Amniotic stem cell (primary cell): ENCODE data around the gene GIPC3.

Experiments
- DNase-seq: peaks from one replicate; lab custom pipeline; 2025; lab: John Stamatoyannopoulos, UW

GIPC3 gene

GRCh38 chr19:3585301-3586126, at the start of gene GIPC3:
Gene GIPC3 (plus strand): TSS chr19:3585478. CDS start chr19:3585598, 120 bp downstream.
- no peak for DNase-seq

DNA sequence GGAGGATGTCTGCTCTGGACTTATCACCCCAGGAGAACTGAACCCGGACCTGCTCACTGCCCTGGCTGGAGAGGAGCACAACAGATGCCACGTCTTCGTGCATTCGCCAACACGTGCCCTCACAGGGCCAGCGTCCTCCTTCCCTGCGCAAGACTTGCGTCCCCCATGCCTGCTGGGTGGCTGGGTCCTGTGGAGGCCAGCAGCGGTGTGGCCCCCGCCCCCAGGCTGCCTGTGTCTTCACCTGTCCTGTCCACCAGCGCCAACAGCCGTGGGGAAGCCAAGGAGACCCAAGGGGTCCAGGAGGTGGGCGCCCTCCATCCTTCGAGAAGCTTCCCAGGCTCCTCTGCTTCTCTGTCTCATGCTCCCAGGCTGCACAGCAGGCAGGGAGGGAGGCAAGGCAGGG, 49.7 kb upstream of the GIPC3 start:
- DNase-seq = no peak

DNA sequence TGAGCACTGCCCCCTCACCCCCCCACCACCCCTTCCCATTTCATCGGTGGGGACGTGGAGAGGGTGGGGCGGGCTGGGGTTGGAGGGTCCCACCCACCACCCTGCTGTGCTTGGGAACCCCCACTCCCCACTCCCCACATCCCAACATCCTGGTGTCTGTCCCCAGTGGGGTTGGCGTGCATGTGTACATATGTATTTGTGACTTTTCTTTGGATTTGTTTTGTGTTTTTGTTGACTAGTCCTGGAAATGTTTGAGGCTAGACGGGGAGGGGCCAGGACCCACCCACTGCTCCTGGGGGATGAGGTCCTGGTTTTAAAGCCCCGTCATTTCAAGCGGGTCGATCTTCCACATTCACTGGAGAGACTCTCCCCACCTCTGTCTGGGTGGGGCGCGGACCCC, 49.3 kb upstream of the GIPC3 start:
- no peak for DNase-seq

DNA sequence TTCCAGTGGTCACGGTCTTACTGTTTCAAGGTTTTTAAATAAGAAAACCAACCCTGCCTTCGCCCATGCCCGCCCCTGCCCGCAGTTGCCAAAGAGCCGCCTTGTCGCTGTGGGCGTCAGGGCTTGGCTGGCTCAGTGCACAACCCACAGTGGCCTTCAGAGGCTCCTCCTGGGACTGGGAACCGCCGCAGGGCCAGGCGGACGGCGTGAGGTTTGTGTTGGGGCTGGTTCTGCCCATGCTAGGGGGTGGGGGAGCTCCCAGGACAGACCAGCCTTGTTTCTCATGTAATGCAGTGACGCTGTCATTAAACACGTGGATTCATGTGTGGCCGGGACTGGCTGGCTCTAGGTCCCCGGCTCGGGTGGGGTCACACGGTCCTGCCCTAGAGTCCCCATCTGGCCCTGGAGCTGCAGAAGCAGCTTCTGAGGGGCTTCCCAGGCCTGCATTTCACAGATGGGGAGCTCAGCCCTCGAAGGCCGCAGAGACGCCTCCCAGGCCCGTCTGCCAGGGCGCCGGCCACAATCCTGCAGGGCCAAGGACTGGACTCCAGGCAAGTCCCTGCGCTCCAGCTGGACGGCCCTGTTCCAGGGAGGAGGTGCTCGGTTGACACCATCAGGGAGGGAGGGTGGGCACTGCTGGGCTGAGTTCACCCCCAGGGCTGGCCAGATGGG, 48.7 kb upstream of the GIPC3 start:
- no peak for DNase-seq

- DNase-seq = no peak
Observed at GRCh38 chr19:3537101-3537437, 48.2 kb upstream of the GIPC3 start.

- DNase-seq = no peak
Observed at GRCh38 chr19:3537438-3538240, 47.6 kb upstream of the GIPC3 start.

GRCh38 chr19:3538258-3538929, 46.9 kb upstream of the GIPC3 start:
- DNase-seq = no peak

GRCh38 chr19:3538965-3539755, 46.1 kb upstream of the GIPC3 start, which contains the start of gene TEKTIP1:
Gene TEKTIP1 (plus strand): TSS chr19:3539174. CDS start chr19:3539178, 4 bp downstream.
- no peak for DNase-seq

- DNase-seq = no peak
Observed at GRCh38 chr19:3539756-3540118, 45.5 kb upstream of the GIPC3 start.

DNA sequence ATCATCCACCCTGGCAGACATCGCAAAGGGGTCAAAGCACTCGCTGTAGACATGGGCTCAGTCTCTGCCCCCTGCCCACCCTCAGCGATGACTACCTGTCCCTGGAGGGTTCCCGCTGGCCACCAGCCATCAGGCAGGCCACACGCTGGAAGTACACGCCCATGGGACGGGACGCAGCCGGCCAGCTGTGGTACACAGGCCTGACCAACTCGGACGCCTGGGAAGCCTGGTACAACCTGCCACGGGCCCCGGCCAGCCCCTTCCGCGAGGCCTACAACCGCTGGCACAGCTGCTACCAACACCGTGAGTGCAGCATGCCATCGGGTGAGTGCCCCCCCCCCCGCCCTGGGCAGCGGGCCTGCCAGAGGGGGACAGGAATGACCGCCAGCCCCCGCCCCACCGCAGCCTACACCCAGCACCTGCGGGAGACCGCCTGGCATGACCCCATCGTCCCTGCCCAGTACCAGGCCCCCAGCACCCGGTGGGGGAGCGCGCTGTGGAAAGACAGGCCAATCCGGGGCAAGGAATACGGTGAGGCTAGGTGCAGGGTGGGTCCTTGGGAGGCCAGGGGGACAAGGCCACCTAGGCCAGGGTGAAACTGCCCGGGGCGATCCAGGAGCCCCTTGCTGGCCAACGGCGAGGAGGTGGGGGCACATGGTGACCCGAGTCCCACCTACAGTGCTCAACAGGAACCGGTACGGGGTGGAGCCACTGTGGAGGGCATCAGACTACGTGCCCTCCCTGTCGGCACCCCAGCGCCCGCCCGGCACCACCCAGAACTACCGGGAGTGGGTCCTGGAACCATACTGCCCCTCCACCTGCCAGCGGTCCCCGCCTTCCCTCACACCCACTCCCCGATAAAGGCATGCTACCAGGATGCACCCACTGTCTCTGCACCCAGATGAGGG, 41.9 kb upstream of the GIPC3 start:
- DNase-seq = no peak

DNA sequence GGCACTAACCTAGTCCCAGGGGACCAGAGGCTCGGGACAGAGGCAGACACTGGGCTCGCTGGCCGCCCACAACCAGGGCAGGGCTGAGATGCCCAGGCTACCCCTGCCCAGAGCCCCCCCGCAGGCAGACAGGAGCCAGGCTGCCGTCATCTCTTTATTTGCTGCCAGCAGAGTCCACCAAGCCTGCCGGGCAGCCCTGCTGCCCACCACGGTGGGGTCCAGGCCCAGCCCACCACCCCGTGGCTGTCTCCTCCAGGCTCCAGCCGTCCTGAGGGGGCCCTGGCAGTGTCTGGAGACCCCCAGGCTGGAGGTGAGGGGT, 41.3 kb upstream of the GIPC3 start:
- no peak for DNase-seq

GRCh38 chr19:3544742-3545668, 40.3 kb upstream of the GIPC3 start:
- DNase-seq = no peak

DNA sequence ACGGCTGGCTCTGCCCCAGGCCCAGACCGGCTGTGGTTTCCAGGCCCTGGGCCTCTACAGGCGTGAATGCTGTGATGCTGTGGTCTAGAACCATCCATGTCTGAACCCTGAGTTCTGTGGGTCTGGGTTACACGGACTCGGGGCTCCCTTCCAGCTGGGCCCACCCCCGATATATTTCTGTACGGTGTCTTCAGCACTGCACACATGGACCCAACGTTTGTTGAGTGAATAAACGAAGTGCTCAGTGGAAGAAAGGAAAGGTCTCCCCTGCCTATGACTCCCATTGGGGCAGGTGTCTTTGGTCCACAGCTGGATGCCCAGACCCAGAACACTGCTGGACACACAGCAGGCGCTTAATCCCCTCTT, 39.6 kb upstream of the GIPC3 start:
- DNase-seq = no peak

- DNase-seq = no peak
Observed at GRCh38 chr19:3546119-3546518, 39.2 kb upstream of the GIPC3 start.

- no peak for DNase-seq
Observed at GRCh38 chr19:3547301-3547731, 38.0 kb upstream of the GIPC3 start.

DNA sequence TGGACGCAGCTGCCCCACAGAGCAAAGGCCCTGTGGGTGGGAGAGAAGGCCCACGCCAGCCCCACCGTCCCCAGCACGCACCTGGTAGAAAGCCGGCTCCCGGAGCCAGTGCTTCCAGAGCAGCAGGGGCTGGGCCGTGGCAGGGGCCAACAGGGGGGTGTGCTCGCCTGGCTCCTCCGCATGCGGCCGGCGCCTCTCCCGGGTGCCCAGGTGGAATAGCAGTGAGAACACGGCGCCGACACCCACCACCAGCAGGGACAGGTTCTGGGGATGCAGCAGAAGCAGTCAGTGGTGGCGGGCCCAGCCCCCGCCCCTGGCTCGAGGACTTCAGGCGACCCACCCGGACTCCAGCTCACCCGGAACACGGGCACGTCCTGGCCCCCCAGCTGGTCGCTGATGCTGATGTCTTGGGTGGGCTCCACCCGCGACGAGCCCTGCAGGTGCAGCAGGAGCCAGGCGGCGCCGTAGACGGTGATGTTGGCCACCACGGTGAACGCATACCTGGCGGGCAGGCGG, 37.5 kb upstream of the GIPC3 start:
- no peak for DNase-seq

DNA sequence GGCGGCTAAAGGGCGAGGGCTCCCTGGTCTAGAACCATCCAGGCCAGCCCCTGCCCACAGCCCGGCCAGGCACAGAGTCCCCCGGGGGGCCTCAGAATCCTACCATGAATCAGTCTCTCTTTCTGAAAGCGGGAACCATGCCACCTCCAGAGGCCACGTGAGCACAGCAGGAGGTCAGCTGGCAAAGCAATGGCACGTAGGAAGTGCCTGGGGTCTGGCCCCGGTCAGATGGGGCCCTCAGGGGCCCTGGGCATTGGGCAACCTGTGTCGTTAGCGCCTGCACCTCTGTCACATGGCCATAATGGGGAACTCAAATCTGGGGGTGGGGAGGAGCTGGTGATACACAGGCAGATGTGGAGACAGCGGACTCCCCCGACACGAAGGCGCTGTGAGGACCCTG, 36.7 kb upstream of the GIPC3 start:
- no peak for DNase-seq

DNA sequence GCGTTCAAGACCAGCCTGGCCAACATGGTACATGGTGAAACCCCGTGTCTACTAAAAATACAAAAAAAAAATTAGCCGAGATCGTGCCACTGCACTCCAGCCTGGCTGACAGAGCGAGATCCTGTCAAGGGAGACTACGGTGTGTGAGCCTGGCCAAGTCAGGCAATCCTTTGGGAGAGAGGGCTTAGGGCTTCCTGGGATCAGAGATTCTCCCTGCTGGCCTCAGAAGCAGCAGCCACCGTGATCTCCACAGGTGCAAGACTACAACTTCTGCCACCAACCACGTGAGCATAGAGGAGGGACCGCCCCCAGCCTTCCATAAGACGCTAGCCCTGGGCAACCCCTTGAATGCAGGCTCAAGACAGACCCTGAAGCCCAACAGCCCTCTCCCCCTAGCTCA, 35.5 kb upstream of the GIPC3 start:
- no peak for DNase-seq
